H9 (cell line): ENCODE results near the gene BRD1. TPM values are rescaled to one million over a fixed set of nuclear protein-coding genes. Genes with fewer than 3 reads are reported as not detected.

Experiments
- DNase-seq: peaks from one replicate; pipeline ENCODE4 v3.0.0-alpha.2; 2017
- H2AFZ ChIP-seq: one replicate; pipeline ENCODE4 v1.6.1; 2013; ENCODE audit warnings: mild to moderate bottlenecking, low read length, control low read depth, moderate library complexity
- H2AK5ac ChIP-seq: 2 replicates; pipeline ENCODE4 v1.6.1; 2013; ENCODE audit warnings: low read length, control low read depth, mixed read lengths; ENCODE audit not compliant: insufficient read length
- H2BK120ac ChIP-seq: one replicate; pipeline ENCODE4 v1.6.1; 2013; ENCODE audit warnings: low read depth, mild to moderate bottlenecking, low read length, control low read depth, inconsistent platforms; ENCODE audit not compliant: poor library complexity, severe bottlenecking
- H2BK12ac ChIP-seq: 2 replicates; pipeline ENCODE4 v1.6.1; 2013; ENCODE audit warnings: low read length, control low read depth, mixed read lengths, low read depth; ENCODE audit not compliant: insufficient read length
- H2BK15ac ChIP-seq: 2 replicates; pipeline ENCODE4 v1.6.1; 2013; ENCODE audit warnings: low read depth, low read length, control low read depth
- H2BK20ac ChIP-seq: one replicate; pipeline ENCODE4 v1.6.1; 2013; ENCODE audit warnings: low read depth, mild to moderate bottlenecking, low read length, control low read depth, inconsistent platforms; ENCODE audit not compliant: poor library complexity, severe bottlenecking
- H2BK5ac ChIP-seq: 2 replicates; pipeline ENCODE4 v1.6.1; 2013; ENCODE audit warnings: low read length, control low read depth, mixed read lengths; ENCODE audit not compliant: insufficient read length
- H3K14ac ChIP-seq: 2 replicates; pipeline ENCODE4 v1.6.1; 2013; ENCODE audit warnings: low read length, control low read depth; ENCODE audit not compliant: insufficient read depth
- H3K18ac ChIP-seq: 2 replicates; pipeline ENCODE4 v1.6.1; 2013; ENCODE audit warnings: low read depth, mild to moderate bottlenecking, mixed read lengths, low read length, control low read depth; ENCODE audit not compliant: insufficient read length
- H3K23ac ChIP-seq: 2 replicates; pipeline ENCODE4 v1.6.1; 2013; ENCODE audit warnings: low read length, control low read depth, mixed read lengths, low read depth; ENCODE audit not compliant: insufficient read length
- H3K23me2 ChIP-seq: 2 replicates; pipeline ENCODE4 v1.6.1; 2013; ENCODE audit warnings: low read depth, mild to moderate bottlenecking, mixed read lengths, low read length, control low read depth; ENCODE audit not compliant: insufficient read length, poor library complexity, severe bottlenecking
- H3K27ac ChIP-seq: 2 replicates; pipeline ENCODE4 v1.5.1; 2013; ENCODE audit warnings: low read length, control low read depth, mixed read lengths, low read depth; ENCODE audit not compliant: insufficient read length
- H3K27me3 ChIP-seq: 2 replicates; pipeline ENCODE4 v1.6.1; 2013; ENCODE audit warnings: low read length, control low read depth, inconsistent platforms; ENCODE audit not compliant: insufficient read depth
- H3K4ac ChIP-seq: 2 replicates; pipeline ENCODE4 v1.6.1; 2013; ENCODE audit warnings: low read depth, mild to moderate bottlenecking, control low read depth, inconsistent platforms, low read length, moderate library complexity
- H3K4me1 ChIP-seq: 2 replicates; pipeline ENCODE4 v1.6.1; 2013; ENCODE audit warnings: low read length, control low read depth, inconsistent platforms; ENCODE audit not compliant: insufficient read depth
- H3K4me2 ChIP-seq: 2 replicates; pipeline ENCODE4 v1.6.1; 2013; ENCODE audit warnings: low read length, control low read depth, mixed read lengths; ENCODE audit not compliant: insufficient read length, insufficient read depth
- H3K56ac ChIP-seq: 2 replicates; pipeline ENCODE4 v1.6.1; 2013; ENCODE audit warnings: low read depth, mild to moderate bottlenecking, mixed read lengths, low read length, control low read depth; ENCODE audit not compliant: insufficient read length
- H3K79me1 ChIP-seq: 2 replicates; pipeline ENCODE4 v1.6.1; 2013; ENCODE audit warnings: low read depth, mild to moderate bottlenecking, moderate library complexity, low read length, control low read depth, inconsistent platforms; ENCODE audit not compliant: insufficient read depth, poor library complexity, severe bottlenecking
- H3K79me2 ChIP-seq: 2 replicates; pipeline ENCODE4 v1.6.1; 2013; ENCODE audit warnings: low read length, control low read depth, inconsistent platforms; ENCODE audit not compliant: insufficient read depth
- H3K9ac ChIP-seq: 2 replicates; pipeline ENCODE4 v1.6.1; 2013; ENCODE audit warnings: low read length, control low read depth, mixed read lengths; ENCODE audit not compliant: insufficient read length; ENCODE audit errors: extremely low read depth
- H3K9me3 ChIP-seq: one replicate; pipeline ENCODE4 v1.6.1; 2013; ENCODE audit warnings: low read depth, low read length, inconsistent platforms; ENCODE audit not compliant: control insufficient read depth
- H3T11ph ChIP-seq: one replicate; pipeline ENCODE4 v1.6.1; 2013; ENCODE audit warnings: mild to moderate bottlenecking, low read length, control low read depth, inconsistent platforms
- H4K20me1 ChIP-seq: one replicate; pipeline ENCODE4 v1.6.1; 2013; ENCODE audit not compliant: control insufficient read depth, insufficient read length, insufficient read depth
- H4K5ac ChIP-seq: 2 replicates; pipeline ENCODE4 v1.6.1; 2013; ENCODE audit warnings: low read depth, mild to moderate bottlenecking, mixed read lengths, low read length, control low read depth; ENCODE audit not compliant: insufficient read length
- H4K8ac ChIP-seq: replicated peaks from 2 replicates; pipeline ENCODE4 v1.6.1; 2013; ENCODE audit warnings: low read length, control low read depth, mixed read lengths, low read depth; ENCODE audit not compliant: insufficient read length
- H4K91ac ChIP-seq: 2 replicates; pipeline ENCODE4 v1.6.1; 2013; ENCODE audit warnings: low read depth, mild to moderate bottlenecking, moderate library complexity, mixed read lengths, low read length, control low read depth; ENCODE audit not compliant: insufficient read length
- H3K27ac Mint-ChIP-seq, 3 experiments: 2 replicates in 2 of 3; 3 replicates in 1 of 3; pipeline ENCODE4 v1.8.0; 2020 to 2021; ENCODE audit warnings: mixed read lengths in 3 of 3, mild to moderate bottlenecking in 1 of 3, moderate library complexity in 1 of 3
- H3K27me3 Mint-ChIP-seq: 2 replicates; pipeline ENCODE4 v1.8.0; 2021; ENCODE audit warnings: low read depth, mild to moderate bottlenecking, moderate library complexity, mixed read lengths
- H3K36me3 Mint-ChIP-seq, 3 experiments: 2 replicates in 2 of 3; 3 replicates in 1 of 3; pipeline ENCODE4 v1.8.0; 2020 to 2021; ENCODE audit warnings: low read depth in 3 of 3, mixed read lengths in 3 of 3; ENCODE audit not compliant: insufficient read depth in 1 of 3
- H3K4me1 Mint-ChIP-seq, 2 experiments: 2 replicates each; pipeline ENCODE4 v1.8.0; 2020; ENCODE audit warnings: mixed read lengths in 2 of 2
- H3K4me3 Mint-ChIP-seq, 2 experiments: 2 replicates in 1 of 2; 3 replicates in 1 of 2; pipeline ENCODE4 v1.8.0; 2020 to 2021; ENCODE audit warnings: mild to moderate bottlenecking in 2 of 2, mixed read lengths in 2 of 2, moderate library complexity in 1 of 2
- H3K9me3 Mint-ChIP-seq, 2 experiments: 2 replicates in 1 of 2; 3 replicates in 1 of 2; pipeline ENCODE4 v1.8.0; 2020; ENCODE audit warnings: mild to moderate bottlenecking in 2 of 2, mixed read lengths in 2 of 2, moderate library complexity in 1 of 2
- CTCF ChIP-seq: fragments of 200-600 bp; sonication (generic); conservative IDR thresholded peaks from 3 replicates; pipeline ENCODE4 v1.8.0; 2021; ENCODE audit warnings: antibody characterized with exemption, mild to moderate bottlenecking
- WGBS: extraction: QIAGEN DNeasy Blood & Tissue Kit; methylation state at CpG from one replicate; pipeline ENCODE4 v1.1.7; 2013; ENCODE audit warnings: missing lambda C conversion rate, low lambda C conversion rate, mixed read lengths; ENCODE audit not compliant: insufficient read length; ENCODE audit errors: extremely low coverage; 5-methylcytosine and 5-hydroxymethylcytosine counted together
- total RNA-seq: library from RNA; stranded (reverse); gene quantifications from 2 replicates; pipeline ENCODE4 v1.2.1, GENCODE V29; 2021

BRD1 gene
- total RNA-seq, 1 experiment from 2014 or later, result 51.3 TPM

DNA sequence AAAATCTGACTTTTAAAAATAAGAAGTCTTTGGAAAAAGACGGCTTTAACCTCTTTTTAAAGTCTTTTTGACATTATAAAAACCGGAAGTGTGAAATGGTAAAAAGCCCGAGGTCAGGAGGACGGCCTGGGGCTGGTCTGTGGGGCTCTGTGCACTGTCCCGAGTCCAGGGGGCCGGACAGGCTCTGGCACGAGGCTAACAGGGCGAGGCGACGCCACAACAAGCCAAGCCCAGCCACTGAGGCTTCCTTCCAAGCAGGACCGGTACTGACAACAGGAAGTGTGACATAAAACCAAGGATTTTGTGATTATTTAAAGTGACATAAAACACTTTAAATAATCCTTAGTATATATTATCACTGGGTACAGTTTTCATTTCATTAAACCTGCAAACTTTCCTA, 39.2 kb downstream of the BRD1 start:
- H2AK5ac ChIP-seq, result no peak overlapping the region
- H3K79me1 ChIP-seq, result peaks cover 3% of the 10 kb centered on the region
- no peak overlapping the region for H2BK12ac ChIP-seq
- H3K56ac ChIP-seq, result no peak overlapping the region
- H3K27me3 ChIP-seq, result no peaks in the 10 kb centered on the region
- no peak overlapping the region for H2AFZ ChIP-seq
- no peaks in the 10 kb centered on the region for H3K27me3 Mint-ChIP-seq
- H2BK120ac ChIP-seq, result no peak overlapping the region
- H3K4ac ChIP-seq, result no peak overlapping the region
- H3K14ac ChIP-seq, result no peak overlapping the region
- no peak overlapping the region for H2BK20ac ChIP-seq
- H3K18ac ChIP-seq, result no peak overlapping the region
- peaks cover 15% of the 10 kb centered on the region in 2 experiments for H3K4me1 Mint-ChIP-seq
- H3T11ph ChIP-seq, result no peak overlapping the region
- no peaks in the 10 kb centered on the region for H3K23me2 ChIP-seq
- no peak overlapping the region for H4K5ac ChIP-seq
- H4K91ac ChIP-seq, result no peak overlapping the region
- no peaks in the 10 kb centered on the region for H3K4me1 ChIP-seq
- H3K9ac ChIP-seq, result no peak overlapping the region
- H3K27ac Mint-ChIP-seq, result no peak overlapping the region; a peak in 1 of 7 replicates
- H3K79me2 ChIP-seq, result peaks cover 12% of the 10 kb centered on the region; the same call in 1 of the 2 replicates
- whole genome bisulfite sequencing, result no CpG with 5 or more reads among the region's 11 CpGs
- H2BK15ac ChIP-seq, result no peak overlapping the region
- H2BK5ac ChIP-seq, result no peak overlapping the region
- peaks cover 31 to 75% (median 71%) of the 10 kb centered on the region in 3 experiments for H3K36me3 Mint-ChIP-seq
- no peak overlapping the region for H3K4me2 ChIP-seq
- H4K8ac ChIP-seq, result no peak overlapping the region
- no peak for TF ChIP-seq CTCF
- H4K20me1 ChIP-seq, result no peaks in the 10 kb centered on the region
- DNase-seq, result no peak
- no peaks in the 10 kb centered on the region for H3K9me3 ChIP-seq
- H3K4me3 Mint-ChIP-seq, result no peak overlapping the region
- no peaks in the 10 kb centered on the region for H3K9me3 Mint-ChIP-seq
- H3K27ac ChIP-seq, result no peak overlapping the region
- H3K23ac ChIP-seq, result no peak overlapping the region
